Cardiac muscle cell (in vitro differentiated cells and primary cell): ENCODE results near the gene RHBDL3. TPM values are rescaled to one million over a fixed set of nuclear protein-coding genes. Genes with fewer than 3 reads are reported as not detected.
A peak's percentile ranks its signal among the peaks of the same experiment; 100 is the strongest.

Experiments
- DNase-seq, 2 donors: peaks; one replicate each; pipeline versions ENCODE4 v3.0.0 to v3.0.0-alpha.2; 2010 to 2017; ENCODE audit warnings: low read depth in 1 of 2, low spot score in 1 of 2
- H3K27ac ChIP-seq: fragments of 200-600 bp; sonication (generic); 2 replicates; pipeline ENCODE4 v1.5.1; 2016
- H3K27me3 ChIP-seq: fragments of 200-600 bp; sonication (generic); 2 replicates; pipeline ENCODE4 v1.6.0; 2016; ENCODE audit warnings: control low read depth
- H3K36me3 ChIP-seq: fragments of 200-600 bp; sonication (generic); 2 replicates; pipeline ENCODE4 v1.5.1; 2016; ENCODE audit warnings: control low read depth
- H3K4me1 ChIP-seq: fragments of 200-600 bp; sonication (generic); 2 replicates; pipeline ENCODE4 v1.8.1; 2017; ENCODE audit warnings: low read depth, mild to moderate bottlenecking, mixed run types
- H3K4me3 ChIP-seq: fragments of 200-600 bp; sonication (generic); 2 replicates; pipeline ENCODE4 v1.5.1; 2016; ENCODE audit warnings: mild to moderate bottlenecking
- H3K9me3 ChIP-seq: fragments of 200-600 bp; sonication (generic); 2 replicates; pipeline ENCODE4 v1.5.1; 2017; ENCODE audit warnings: low read depth, mild to moderate bottlenecking, control low read depth
- CTCF ChIP-seq: IDR thresholded peaks from 2 replicates; pipeline ENCODE4 v1.5.1; 2012; ENCODE audit warnings: low read depth, mild to moderate bottlenecking, low read length
- polyA plus RNA-seq: library from polyadenylated mRNA; unstranded; fragments of >200 nt; fragmentation: Nextera tagmentation; extraction: Ambion mirVana; gene quantifications from 2 replicates; pipeline ENCODE4 v1.2.1, GENCODE V29; 2016
- total RNA-seq: library from RNA; depleted of rRNA; stranded (reverse); fragments of >200 nt; gene quantifications from 2 replicates; pipeline ENCODE4 v1.2.3, GENCODE V29; 2016

The RHBDL3 gene, protein sequence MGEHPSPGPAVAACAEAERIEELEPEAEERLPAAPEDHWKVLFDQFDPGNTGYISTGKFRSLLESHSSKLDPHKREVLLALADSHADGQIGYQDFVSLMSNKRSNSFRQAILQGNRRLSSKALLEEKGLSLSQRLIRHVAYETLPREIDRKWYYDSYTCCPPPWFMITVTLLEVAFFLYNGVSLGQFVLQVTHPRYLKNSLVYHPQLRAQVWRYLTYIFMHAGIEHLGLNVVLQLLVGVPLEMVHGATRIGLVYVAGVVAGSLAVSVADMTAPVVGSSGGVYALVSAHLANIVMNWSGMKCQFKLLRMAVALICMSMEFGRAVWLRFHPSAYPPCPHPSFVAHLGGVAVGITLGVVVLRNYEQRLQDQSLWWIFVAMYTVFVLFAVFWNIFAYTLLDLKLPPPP
- total RNA-seq (0.04 and 0.09 TPM in 2 replicates), polyA plus RNA-seq (0.07 TPM in 1 of 2 replicates, not detected in the other)

DNA sequence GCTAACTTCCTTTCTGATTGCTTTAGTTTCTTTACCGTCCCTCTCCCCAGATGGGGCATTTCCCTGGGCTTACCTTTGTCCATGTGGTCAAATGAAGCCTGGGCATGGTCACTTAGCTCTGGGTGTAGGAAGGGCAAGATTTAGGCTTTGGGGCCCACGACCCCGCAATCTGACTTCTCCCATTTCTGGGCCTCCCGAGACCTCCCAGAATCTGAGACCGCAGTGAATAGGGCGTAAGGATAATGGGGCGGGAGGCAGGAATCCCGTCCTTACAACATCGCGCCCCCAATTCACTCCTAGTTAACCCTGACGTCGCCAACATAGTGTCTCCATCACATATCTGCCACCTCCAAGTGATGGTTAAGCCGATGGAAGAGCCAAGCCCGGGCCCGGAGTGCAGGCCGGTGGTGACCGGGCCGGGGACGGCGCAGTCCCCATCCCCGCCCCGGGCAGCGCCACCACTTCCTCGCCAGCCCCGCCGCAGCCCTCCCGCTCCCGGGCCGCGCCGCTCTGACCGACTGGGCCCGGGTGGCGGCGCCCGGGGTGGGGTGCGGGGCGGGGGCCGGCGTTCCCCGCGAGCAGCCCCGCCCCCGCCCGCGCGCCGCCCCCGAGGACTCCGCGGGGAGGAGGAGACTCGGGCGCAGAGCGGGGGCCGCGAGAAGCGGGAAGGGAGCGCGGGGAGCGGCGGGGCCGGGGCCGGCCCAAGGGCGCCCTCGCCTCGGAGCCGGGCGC lies at the start of gene RHBDL3:
TSS of gene RHBDL3 (plus strand) at position 641 of the 732 bp plus-strand sequence. CDS start 358 bp downstream, outside the sequence.
- Histone ChIP-seq H3K27me3 (peaks cover 87% of the 10 kb centered on the region), H3K36me3 (no peaks in the 10 kb centered on the region), H3K27ac (no peak within 1 kb of the TSS), H3K4me3 (peak within 1 kb of the TSS; percentile 49), H3K9me3 (no peaks in the 10 kb centered on the region), H3K4me1 (no peaks in the 10 kb centered on the region)
- peak in 1 of 2 donors; percentile 38 for DNase-seq
- TF ChIP-seq CTCF, result no peak

GRCh38 chr17:32222621-32223020 lies 43.0 kb upstream of the RHBDL3 start:
- Histone ChIP-seq H3K4me1 (no peaks in the 10 kb centered on the region), H3K4me3 (no peak overlapping the region), H3K27me3 (no peaks in the 10 kb centered on the region), H3K9me3 (no peaks in the 10 kb centered on the region), H3K36me3 (peaks cover 7% of the 10 kb centered on the region), H3K27ac (no peak overlapping the region)
- DNase-seq, result no peak
- no peak for TF ChIP-seq CTCF

GRCh38 chr17:32223703-32224102 lies 41.9 kb upstream of the RHBDL3 start:
- H3K9me3 ChIP-seq, result no peaks in the 10 kb centered on the region
- no peak for TF ChIP-seq CTCF
- H3K27me3 ChIP-seq, result no peaks in the 10 kb centered on the region
- no peak overlapping the region for H3K4me3 ChIP-seq
- no peaks in the 10 kb centered on the region for H3K4me1 ChIP-seq
- H3K36me3 ChIP-seq, result peaks cover 7% of the 10 kb centered on the region
- no peak overlapping the region for H3K27ac ChIP-seq
- DNase-seq, result no peak

GRCh38 chr17:32226886-32227285 lies 38.7 kb upstream of the RHBDL3 start:
- Histone ChIP-seq H3K4me3 (no peak overlapping the region), H3K4me1 (peaks cover under 1% of the 10 kb centered on the region), H3K27ac (no peak overlapping the region), H3K9me3 (no peaks in the 10 kb centered on the region), H3K36me3 (peaks cover 7% of the 10 kb centered on the region), H3K27me3 (no peaks in the 10 kb centered on the region)
- no peak for DNase-seq
- TF ChIP-seq CTCF, result no peak

- H3K27ac ChIP-seq, result no peak overlapping the region
- no peak for TF ChIP-seq CTCF
These were observed 37.7 kb upstream of the RHBDL3 start for GRCh38 chr17:32227910-32228309.

More at GRCh38 chr17:32227910-32228309, 37.7 kb upstream of the RHBDL3 start:
- H3K27me3 ChIP-seq, result no peaks in the 10 kb centered on the region
- DNase-seq, result no peak
- peaks cover 7% of the 10 kb centered on the region for H3K36me3 ChIP-seq
- no peaks in the 10 kb centered on the region for H3K9me3 ChIP-seq
- peaks cover 5% of the 10 kb centered on the region for H3K4me1 ChIP-seq
- H3K4me3 ChIP-seq, result no peak overlapping the region
